ENCODE data around the gene GALM.
A peak's percentile ranks its signal among the peaks of the same experiment; 100 is the strongest.

- TF ChIP-seq CTCF (IDR thresholded peaks at IDR 0.05 in 8 of 11, conservative IDR thresholded peaks at IDR 0.05 in 3 of 11) (no peak), POLR2A (IDR thresholded peaks at IDR 0.05) (no peak), POLR2AphosphoS5 (IDR thresholded peaks at IDR 0.05) (peak in 1 of 3 donors; percentile 27)
These were observed 17.7 kb upstream of the GALM start for GRCh38 chr2:38648107-38648761.

Data from spleen (tissue), 7 donors.